ENCODE results near the gene EMILIN2.

EMILIN2 gene

GRCh38 chr18:2918761-2919550 is 72.2 kb downstream of the EMILIN2 start:
- no peak for DNase-seq

DNA sequence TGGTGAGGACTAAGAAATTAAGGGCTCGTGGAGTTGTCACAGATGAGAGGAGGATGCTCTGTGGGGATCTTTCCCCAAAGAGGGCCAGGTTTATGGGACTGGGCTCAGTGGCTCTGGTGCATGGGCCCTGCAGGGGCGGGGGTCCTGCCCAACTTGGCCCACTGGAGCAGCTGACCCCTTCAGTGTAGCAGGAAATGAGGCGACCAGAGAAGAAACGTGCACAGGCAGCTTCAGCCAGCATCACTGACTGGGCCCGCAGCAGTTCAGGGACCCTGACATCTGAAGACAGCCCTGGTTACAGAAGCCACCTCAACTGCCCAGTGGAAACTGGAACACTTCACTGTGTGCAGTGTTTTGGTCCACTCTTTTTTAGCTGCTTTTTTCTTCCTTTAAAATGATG is 72.8 kb downstream of the EMILIN2 start:
- no peak for DNase-seq

- no peak for DNase-seq
Observed at GRCh38 chr18:2920027-2920426, 73.2 kb downstream of the EMILIN2 start.

DNA sequence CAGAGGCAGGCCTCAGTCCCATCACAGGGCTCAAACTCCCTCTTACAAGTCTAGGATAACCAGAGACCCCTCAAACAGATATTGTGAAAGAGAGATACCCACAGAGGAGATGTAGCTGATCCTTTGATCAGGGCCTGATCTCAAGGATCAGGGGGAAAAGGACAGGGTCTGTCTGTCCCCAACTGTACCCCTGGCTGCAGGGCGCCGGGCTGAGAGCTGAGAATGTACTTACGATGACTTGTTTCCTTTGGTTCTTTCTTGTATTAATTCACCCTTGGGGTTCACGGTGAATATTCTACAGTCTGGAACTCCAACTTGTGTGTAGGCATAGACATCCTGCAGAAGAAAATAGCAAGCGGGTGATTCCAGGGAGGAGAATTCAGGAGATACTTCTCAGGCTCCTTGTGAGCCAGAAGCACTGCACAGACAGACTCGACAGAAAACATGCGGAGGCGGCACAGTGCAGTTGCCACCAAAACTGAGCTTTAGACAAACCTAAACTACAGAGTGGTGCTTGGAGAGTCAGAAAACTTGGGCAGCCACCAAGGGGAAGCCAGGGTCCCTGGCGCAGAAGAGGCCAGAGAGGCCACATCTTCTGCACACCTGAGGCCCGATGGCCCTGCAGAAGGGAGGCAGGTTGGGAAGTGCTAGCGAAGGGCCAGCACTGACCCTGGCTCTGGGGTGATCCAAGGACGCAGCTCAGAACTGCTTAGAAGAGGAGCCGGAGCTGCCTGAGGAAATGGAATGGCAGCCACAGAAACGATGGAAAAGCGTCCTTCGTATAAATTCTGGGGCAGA is 73.9 kb downstream of the EMILIN2 start:
- DNase-seq: no peak

DNA sequence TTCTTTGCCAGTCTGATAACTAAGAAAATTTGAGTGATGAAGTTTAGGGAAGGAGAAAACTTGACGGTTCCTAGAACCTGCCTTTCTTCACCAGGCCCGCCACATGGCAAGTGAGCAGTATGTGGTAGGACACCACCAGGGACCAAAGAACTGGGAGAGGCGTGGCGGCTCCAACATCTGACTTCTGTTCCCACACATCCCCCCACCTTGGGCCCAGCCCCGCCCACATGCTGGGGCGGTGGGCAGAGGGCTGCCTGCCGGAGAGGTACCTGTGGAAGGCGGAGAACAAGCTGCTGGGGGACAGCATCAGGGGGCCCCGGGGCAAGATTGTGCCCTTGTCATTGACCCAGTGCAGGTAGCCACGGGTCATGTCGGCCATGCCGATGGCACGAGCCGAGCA is 75.0 kb downstream of the EMILIN2 start:
- no peak for DNase-seq

GRCh38 chr18:2923464-2923863 is 76.7 kb downstream of the EMILIN2 start:
- DNase-seq: no peak

DNA sequence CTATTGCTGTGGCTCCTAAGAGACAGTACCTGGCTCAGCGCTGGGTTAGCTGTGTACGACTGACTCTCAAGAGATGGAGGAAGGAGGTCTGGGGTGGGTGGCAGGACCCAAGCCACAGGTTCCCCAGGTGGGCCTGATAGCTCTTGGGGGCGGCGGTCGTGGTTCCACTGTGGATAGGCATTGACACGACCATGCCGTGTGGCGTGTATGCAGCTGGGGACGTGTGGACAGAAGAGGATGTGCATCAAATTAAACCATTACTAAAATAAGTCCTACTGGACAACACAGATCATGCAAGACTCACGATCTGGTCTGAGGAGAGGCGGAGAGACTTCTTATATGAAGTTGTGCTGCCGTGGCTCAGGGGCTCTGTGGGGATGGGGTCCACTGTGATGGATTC is 78.1 kb downstream of the EMILIN2 start:
- DNase-seq: no peak

DNA sequence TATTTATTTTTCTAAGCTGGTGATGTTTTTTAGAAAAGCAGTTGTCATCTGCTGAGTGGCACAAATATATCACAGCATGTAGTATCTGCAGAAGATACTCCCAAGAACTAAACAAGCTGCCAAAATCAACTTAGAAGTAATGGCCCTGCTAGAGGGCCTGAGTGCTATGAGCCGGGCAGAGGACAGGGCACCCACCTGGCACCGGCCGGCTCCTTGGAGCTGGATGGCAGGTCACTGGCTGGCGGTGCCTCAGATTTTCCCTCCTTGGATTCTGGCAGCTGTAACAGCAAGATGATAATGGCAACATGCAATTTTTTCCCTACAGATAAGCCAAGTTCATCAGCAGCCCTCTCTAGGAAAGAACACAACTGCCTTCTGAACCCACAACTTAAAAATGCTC is 79.7 kb downstream of the EMILIN2 start:
- no peak for DNase-seq

GRCh38 chr18:2927745-2928144 is 80.9 kb downstream of the EMILIN2 start:
- no peak for DNase-seq

GRCh38 chr18:2932247-2933181 is 85.7 kb downstream of the EMILIN2 start:
- DNase-seq: peak; percentile 46 to 68

DNA sequence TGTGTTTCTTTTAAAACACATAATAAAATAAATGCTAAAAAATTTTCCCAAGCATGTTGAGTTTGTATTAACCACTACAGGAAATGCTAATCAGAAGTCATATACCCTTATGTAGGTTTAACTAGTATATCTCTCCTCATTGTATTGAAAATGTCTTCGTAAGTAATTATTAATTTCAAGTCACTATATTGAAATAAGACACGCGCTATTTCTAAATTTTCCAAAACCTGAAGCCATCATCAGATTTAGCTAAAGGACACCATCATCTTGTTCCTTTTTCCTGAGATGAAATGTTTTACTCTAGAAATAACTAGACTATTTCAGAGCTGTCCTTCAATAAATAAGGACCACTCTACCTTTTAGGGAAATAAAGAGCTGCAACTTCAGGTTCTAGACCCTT is 87.2 kb downstream of the EMILIN2 start:
- no peak for DNase-seq

DNA sequence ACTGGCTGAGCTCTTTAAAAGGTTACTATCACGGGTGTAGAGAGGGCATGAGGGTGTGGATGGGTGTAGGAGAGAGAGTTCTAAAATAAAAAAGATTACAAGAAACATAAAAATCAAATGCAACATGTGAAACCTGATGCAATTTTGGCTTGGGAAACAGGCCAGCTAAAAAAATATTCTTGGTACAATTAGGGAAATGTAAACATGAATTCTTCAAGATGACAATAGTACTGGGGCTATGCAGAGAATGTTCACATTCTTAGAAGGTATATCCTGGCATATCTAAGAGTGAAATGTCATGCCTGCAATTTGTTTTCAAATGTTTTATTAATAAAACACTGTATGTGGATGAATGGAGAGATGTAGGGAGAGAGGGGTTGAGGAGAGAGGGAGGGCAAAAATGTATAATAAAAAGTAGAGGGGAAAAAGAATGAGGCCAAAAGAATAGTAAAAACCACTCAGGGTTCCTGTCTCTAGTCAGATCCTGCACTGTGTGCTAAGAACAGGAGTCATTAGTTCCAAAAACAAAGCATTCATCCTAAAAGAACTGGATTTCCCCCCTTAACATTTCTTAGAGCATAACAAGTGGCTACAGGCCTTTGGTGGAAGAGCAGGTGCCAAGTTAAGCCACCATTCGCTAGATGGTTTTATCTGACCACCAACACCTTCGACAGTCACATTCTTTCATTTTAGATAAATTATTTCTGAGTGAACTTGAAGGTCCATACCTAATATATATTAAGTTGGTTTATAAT is 88.8 kb downstream of the EMILIN2 start:
- DNase-seq: no peak

GRCh38 chr18:2939317-2939716 is 92.5 kb downstream of the EMILIN2 start:
- DNase-seq: no peak

DNA sequence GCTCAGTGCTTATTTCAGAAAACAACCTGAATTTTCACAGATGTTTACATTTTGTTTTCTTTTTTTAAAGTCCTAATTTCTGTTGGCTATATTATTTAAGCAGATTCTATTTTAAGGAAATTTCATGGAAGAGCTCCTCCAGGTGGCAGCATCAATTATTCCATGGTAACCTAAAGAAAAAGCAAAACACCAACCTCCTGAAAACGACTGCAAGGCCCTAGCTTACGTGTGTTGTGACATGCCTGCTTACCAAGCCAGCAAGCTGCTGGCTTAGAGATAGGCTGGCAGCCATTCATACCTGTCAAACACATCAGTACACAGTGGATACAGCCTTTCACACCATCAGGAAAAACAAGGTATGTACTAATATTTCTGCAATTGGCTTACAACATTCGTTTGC is 101.2 kb downstream of the EMILIN2 start:
- DNase-seq: no peak

- no peak for DNase-seq
Observed at GRCh38 chr18:2952605-2953004, 105.8 kb downstream of the EMILIN2 start.

GRCh38 chr18:2953935-2954653 is 107.3 kb downstream of the EMILIN2 start:
- no peak for DNase-seq

DNA sequence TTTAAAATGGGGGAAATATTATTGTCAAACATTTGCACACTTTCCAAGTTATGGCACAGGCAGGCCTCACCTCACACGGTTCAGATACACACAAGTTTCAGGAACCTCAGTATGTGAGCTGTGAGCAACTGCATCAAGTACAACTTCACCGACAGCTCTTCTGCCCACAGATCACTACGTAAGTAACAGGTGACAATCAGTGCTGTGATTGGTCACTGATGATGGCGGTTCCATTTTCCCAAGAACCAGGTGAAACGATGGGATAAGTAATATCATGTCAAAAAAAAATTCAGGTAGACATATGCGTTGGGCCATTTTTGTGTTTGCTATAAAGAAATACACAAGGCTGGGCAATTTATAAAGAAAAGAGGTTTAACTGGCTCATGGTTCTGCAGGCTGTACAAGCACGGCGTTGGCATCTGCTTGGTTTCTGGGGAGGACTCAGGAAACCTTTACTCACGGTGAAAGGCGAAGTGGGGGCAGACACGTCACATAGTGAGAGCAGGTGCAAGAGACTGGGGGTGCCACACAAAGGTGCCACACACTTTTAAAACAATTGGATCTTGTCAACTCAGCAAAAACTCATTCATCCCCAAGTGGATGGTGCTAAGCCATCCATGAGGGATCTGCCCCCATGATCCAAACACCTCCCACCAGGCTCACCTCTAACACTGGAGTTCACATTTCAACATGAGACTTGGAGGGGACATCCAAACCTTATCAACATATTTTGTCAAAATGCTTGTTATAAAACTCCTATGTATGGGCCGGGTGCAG is 108.3 kb downstream of the EMILIN2 start:
- no peak for DNase-seq

- DNase-seq: no peak
Observed at GRCh38 chr18:2956056-2956455, 109.2 kb downstream of the EMILIN2 start.

DNA sequence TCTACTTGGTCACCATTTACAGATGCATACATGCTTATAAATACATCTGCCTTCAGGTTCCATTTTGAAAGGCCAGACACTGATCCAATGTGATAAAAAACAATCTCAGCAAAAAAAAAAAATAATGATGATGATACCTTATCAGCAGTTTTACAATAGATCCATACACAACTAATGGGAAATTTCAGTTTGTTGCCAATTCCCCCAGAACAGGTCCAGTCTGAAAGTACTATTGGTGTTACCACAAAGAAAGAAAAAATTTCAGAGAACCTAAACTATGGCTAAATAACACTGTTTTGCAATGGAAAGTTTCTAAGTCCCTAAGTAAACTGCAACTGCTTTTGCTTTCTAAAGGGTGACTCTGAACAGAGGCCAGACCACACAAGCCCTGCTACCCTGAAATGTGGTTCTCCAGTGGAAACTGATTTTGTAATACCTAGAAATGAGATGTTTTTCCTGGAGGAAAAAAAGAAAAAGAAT is 112.1 kb downstream of the EMILIN2 start:
- peak in 1 of 2 donors; percentile 31 for DNase-seq

DNA sequence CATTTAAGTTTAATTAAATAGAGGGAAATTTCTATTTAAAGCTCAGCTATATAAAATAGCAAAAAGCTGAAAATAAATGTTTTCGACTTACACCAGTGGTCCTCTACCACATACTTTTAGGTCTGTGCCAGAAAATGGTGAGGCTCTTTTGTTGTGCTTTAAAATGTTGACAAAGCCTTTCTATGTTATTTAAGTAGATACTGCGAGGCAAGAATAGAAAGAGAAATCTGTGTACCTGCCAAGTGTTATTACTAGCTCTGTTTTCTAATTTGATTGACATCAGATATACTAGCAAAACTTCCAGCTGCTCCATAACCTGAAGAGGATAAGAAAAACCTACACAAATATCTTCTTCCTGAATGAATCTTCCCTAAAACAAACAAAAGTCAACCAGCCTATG is 112.5 kb downstream of the EMILIN2 start:
- no peak for DNase-seq
